NCI-H526 treated with DMSO at 0.1 percent for 48 hours (cell line): ENCODE results near the gene NUP50.
A peak's percentile ranks its signal among the peaks of the same experiment; 100 is the strongest.

Experiments used
- DNase-seq: peaks from one replicate; lab custom pipeline; 2025; lab: John Stamatoyannopoulos, UW

NUP50 gene

DNA sequence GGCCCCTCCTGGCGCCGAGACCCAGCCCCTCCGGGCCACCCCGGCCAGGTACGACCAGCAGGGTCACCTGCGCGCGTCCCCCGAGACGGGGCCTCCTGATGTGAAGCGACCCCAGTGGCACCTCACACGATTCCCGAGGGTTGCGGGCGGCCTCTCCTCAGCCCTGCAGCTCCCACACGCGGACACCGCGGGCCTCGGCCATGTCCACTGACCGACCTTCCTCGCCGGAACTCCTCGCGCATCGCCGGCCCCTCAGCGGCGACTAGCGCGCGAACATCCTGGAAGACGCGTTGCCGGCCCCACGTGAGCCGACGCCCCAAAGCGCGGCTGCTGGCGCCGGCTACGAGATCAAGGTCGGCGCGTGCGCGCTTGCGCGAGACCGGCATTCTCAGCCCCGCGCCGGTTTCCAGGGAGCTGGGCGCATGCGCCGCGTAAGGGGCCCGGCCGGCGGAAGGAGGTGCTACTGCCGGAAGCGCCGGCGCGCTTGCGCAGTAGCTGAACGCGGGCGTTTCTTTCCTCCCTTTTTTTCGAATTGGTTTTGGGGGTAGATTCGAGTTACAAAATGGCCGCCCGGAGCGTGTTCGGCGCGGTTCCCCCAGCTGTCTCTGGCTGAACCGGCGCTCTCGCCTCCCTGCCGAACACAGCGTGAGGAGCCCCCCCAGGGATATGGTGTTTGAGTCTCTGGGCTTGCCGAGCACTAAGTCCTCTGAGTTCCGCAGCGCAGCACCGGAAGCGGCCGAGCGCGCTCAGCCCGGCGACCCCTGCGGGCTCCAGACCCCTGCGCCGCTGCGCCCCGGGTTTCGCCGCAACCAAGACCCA lies at the start of gene NUP50:
NUP50 (plus strand) TSS at position 475 of the 819 bp plus-strand sequence. CDS start 4,253 bp downstream, outside the sequence.
- DNase-seq: peak; percentile 80

DNA sequence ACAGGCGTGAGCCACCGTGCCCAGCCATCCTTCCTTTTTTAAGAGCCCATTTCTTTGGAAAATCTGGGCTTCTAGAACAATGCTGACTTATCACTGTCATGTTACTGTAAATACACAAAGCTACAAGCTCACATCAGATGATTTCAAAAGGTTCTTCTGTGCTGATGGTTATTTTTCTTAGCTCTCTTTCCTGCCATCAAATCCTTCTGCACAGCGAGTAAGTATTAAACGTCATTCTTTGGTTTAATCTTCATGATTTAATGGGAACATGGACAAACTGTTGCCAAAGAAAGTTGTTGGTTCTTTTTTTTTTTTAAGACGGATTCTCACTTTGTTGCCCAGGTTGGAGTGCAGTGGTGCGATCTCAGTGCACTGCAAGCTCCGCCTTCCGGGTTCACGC lies 43.3 kb upstream of the NUP50 start:
- DNase-seq: no peak

GRCh38 chr22:45120931-45121330 lies 42.8 kb upstream of the NUP50 start:
- no peak for DNase-seq

GRCh38 chr22:45124176-45124847 lies 39.4 kb upstream of the NUP50 start:
- DNase-seq: no peak

DNA sequence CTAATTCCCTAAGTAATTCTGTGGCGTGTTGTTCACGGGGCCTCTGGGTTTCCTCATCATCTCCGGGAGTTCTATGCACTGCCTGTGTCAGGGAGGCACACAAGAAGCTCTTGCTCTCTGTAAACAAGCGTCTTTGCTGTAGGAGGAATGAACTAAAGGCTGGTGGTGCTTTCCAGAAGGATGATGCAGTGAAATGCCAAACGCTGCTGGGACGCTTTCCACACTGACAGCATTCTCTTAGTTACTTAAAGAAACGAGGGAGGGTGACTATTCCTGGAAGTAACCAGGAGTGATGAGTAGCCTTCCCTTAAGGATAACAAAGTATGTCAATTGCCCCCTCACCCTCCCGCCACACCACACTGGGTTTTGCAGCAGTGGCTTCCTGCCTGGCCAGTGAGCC lies 38.5 kb upstream of the NUP50 start:
- DNase-seq: no peak

GRCh38 chr22:45127866-45128265 lies 35.9 kb upstream of the NUP50 start:
- no peak for DNase-seq

GRCh38 chr22:45129703-45130524 lies 33.8 kb upstream of the NUP50 start:
- DNase-seq: no peak

DNA sequence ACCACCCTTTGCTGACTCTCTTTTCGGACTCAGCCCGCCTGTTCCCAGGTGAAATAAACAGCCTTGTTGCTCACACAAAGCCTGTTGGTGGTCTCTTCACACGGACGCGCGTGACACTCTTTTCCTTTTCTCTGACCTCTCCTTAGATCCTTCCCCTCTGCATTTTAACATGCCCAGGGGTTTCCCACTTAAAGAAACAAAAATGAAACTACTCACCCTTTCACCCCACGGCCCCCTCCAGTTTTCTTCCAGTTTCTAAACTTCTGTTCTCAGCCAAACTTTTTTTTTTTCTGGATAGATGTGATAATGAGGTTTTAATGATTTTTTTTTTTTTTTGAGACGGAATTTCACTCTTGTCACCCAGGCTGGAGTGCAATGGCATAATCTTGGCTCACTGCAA lies 32.8 kb upstream of the NUP50 start:
- no peak for DNase-seq

- DNase-seq: no peak
Measured at GRCh38 chr22:45131749-45132148, 32.0 kb upstream of the NUP50 start.

- DNase-seq: no peak
Measured at GRCh38 chr22:45134313-45134712, 29.4 kb upstream of the NUP50 start.

DNA sequence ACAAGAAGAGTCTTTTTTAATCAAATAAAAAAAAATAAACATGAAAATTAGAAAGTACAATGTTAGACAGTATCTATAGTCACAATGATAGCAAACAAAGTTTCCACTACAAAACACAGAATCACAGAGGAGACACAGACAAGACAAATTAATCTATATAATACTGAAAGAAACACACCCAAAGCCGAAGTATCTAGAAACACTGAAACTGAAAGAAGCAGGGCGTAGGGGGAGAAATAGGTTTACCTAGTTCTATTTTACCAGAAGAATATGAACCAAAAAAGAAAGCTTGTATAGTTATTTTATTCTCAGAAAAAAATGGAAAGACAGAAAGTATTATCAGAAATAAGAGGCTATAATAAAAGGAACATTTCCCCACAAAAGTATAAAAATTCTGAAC lies 27.1 kb upstream of the NUP50 start:
- DNase-seq: no peak

GRCh38 chr22:45139693-45140092 lies 24.0 kb upstream of the NUP50 start:
- no peak for DNase-seq

DNA sequence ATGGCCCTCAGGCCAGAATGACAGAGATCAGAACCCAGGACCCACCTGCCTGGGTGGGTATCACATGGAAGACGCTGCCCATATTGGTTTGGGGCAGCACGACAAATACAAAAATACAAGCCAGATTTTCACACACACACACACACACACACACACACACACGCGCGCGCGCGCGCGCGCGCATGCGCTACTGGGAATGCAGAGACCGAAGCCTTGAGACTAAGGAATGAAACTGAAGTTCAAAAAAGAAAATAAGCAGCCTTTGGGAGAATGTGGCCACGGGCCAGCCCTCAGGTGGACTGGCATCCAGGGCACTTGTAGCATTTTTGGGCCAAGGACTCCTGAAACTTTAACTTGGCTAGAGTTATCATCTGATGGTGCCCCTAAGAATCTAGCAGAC lies 21.3 kb upstream of the NUP50 start:
- no peak for DNase-seq

- DNase-seq: no peak
Measured at GRCh38 chr22:45144916-45145315, 18.8 kb upstream of the NUP50 start.

DNA sequence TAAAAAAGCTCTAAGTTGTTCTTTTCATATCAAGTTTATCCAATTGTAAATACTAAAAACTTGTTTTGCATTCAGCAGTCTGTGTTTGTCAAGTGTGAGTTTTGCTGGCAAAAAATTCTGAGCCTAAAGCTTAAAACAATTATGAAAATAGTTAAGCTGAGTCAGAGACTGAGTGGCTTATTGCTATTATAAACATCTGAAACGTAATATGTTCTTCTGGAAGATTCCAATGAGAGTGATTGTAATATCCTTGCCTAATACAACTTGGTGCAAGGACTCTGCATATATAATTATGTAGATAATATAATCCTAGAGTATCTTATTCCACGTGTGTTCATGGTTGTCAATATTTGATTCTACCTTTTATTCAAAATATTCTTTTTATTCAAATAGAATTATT lies 14.1 kb upstream of the NUP50 start:
- no peak for DNase-seq

DNA sequence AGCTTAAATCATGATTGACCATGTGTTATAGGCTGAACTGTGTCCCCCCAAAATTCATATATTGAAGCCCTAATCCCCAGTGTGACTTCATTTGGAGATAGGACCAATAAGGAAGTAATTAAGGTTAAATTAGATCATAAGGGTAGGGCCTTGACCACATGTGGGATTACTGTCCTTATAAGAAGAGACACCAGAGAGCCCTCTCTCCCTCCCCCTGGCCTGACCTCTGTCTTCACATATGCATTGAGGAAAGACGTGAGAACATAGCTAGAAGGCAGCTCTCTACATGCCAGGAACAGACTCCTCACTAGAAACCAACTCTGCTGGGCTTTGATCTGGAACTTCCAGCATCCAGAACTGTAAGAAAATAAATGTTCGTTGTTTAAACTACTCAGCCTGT lies 13.6 kb upstream of the NUP50 start:
- no peak for DNase-seq

- no peak for DNase-seq
Measured at GRCh38 chr22:45151503-45151902, 12.2 kb upstream of the NUP50 start.

GRCh38 chr22:45154383-45154782 lies 9.3 kb upstream of the NUP50 start:
- no peak for DNase-seq

DNA sequence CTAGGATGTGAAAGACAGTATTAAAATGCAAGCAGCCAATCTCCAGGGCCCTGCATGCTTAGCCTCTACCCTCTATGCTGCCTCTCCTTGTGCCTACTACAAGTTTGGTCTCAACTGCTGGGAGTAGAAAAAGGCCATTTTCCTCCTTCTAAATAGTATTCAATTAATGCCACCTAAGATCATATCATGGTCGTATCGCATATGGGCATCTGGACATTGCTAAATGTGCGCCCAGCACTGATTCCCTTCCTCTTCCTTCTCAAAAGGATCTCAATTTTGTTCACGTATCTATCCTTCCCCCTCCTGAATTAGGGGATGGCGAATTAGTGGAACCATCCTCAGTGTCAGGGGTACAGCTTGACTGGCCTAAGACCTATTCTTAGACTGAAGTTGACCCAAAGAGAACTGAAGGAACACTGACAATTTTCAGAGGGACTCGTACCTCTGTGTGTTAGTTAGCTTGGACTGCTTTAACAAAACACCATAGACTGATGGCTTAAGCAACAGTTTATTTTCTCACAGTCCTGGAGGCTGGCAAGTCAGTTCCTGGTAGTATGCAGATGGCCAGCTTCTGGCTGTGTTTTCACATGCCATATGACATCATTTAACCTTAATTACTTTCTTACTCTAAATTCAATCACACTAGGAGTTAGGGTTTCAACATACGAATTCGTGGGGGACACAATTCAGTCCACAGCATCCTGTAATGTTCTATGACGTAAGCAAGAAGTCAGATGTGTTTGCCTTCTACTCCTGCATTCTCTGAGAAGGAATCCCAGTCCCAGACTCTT lies 8.5 kb upstream of the NUP50 start:
- no peak for DNase-seq

DNA sequence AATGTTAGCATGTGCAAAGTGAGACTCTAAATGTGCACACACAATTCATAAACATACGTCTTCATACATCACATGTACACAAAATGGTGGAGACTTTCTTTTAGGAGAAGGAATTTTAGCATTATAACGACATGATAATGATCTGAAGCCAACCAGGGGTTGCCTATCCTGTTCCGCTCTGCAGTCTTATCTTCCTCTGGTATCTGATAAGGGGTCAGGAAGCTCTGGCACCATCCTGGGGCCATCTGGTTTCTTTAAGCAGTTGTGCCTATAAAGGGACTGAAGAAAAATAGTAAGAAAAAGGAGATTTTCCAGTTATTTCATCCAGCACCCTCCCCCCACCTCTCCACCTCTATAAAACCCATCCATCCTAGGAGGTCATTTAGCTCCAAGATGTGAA lies 5.8 kb upstream of the NUP50 start:
- DNase-seq: no peak

GRCh38 chr22:45159652-45160462 lies 3.9 kb upstream of the NUP50 start:
- DNase-seq: no peak
